Tibial nerve (tissue), 4 donors: ENCODE results near the gene VARS2. TPM values are rescaled to one million over a fixed set of nuclear protein-coding genes. Genes with fewer than 3 reads are reported as not detected.

Experiments
- DNase-seq, 2 donors: peaks; one replicate each; pipeline ENCODE4 v3.0.0-alpha.2; 2019; ENCODE audit warnings: low spot score in 2 of 2
- H3K27ac ChIP-seq, 4 donors: fragments of 200-600 bp; sonication (generic) in 3 of 4; one replicate each; pipeline ENCODE4 v1.5.1; 2017 to 2019; ENCODE audit warnings: mild to moderate bottlenecking in 1 of 4
- H3K27me3 ChIP-seq, 2 donors: fragments of 200-600 bp; sonication (generic) in 1 of 2; one replicate each; pipeline versions ENCODE4 v1.5.1 to v1.6.0; 2017 to 2019
- H3K36me3 ChIP-seq, 3 donors: fragments of 200-600 bp; sonication (generic); one replicate each; pipeline ENCODE4 v1.5.1; 2018 to 2019
- H3K4me1 ChIP-seq, 4 donors: fragments of 200-600 bp; sonication (generic) in 3 of 4; one replicate each; pipeline ENCODE4 v1.5.1; 2017 to 2019
- H3K4me3 ChIP-seq, 4 donors: fragments of 200-600 bp; sonication (generic) in 3 of 4; one replicate each; pipeline ENCODE4 v1.5.1; 2017 to 2019; ENCODE audit warnings: mild to moderate bottlenecking in 1 of 4, moderate library complexity in 1 of 4
- H3K9me3 ChIP-seq, 4 donors: fragments of 200-600 bp; sonication (generic) in 3 of 4; one replicate each; pipeline ENCODE4 v1.5.1; 2017 to 2019
- CTCF ChIP-seq, 5 experiments: fragments of 200-600 bp in 3 of 5; fragments of 450-650 bp in 2 of 5; sonication (generic) in 3 of 5; IDR thresholded peaks; one replicate each; pipeline ENCODE4 v1.5.1; 2016 to 2019; ENCODE audit warnings: antibody characterized with exemption in 5 of 5, mild to moderate bottlenecking in 3 of 5, moderate library complexity in 2 of 5
- EP300 ChIP-seq, 2 donors: sonication (generic); formaldehyde crosslinking; IDR thresholded peaks; one replicate each; pipeline ENCODE4 v1.6.1; 2017; ENCODE audit warnings: antibody characterized with exemption in 2 of 2, mild to moderate bottlenecking in 1 of 2
- POLR2A ChIP-seq, 2 donors: fragments of 450-650 bp; IDR thresholded peaks; one replicate each; pipeline ENCODE4 v1.6.1; 2017; ENCODE audit warnings: antibody characterized with exemption in 2 of 2, mild to moderate bottlenecking in 2 of 2, moderate library complexity in 2 of 2
- WGBS, 2 donors: methylation state at CpG; one replicate each; pipeline ENCODE4 v1.1.5; 2018; 5-methylcytosine and 5-hydroxymethylcytosine counted together
- total RNA-seq, 4 donors: library from RNA; depleted of rRNA; stranded (reverse); fragments of >200 nt; gene quantifications; one replicate each; pipeline ENCODE4 v1.1.0, GENCODE V29; 2016

Gene VARS2
- total RNA-seq, 4 donors from 2014 or later = 22.6 to 26.2 (median 24.7) TPM

DNA sequence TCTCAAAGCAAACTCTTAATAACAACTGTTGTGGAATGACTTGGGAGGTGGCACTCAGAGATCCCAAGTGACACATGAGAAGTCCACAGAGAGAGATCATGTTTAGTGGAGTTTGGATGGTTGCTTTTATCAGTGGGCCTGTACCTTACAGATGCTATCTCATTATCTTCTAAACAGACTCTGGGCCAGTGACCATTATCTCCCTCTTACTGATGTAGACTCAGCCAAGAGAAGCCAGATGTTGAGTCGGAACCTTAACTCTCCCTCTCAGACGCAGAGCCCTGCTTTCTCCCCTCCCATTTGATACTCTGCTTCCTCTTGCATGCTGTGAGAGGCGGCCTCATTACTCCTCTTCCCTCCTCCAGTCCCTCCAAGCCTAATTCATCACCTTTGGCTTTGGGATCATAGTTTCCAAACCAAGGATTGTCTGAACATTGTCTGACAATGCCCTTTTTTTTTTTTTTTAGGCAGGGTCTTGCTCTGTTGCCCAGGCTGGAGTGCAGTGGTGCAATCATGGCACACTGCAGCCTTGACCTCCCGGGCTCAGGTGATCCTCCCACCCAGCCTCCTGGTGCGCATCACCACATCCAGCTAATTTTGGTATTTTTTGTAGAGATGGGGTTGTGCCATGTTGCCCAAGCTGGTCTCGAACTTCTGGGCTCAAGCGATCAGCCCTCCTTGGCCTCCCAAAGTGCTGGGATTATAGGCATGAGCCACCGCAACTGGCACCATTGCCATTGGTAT, 34.2 kb upstream of the VARS2 start:
- no peaks in the 10 kb centered on the region for H3K36me3 ChIP-seq
- H3K9me3 ChIP-seq = no peaks in the 10 kb centered on the region
- H3K27ac ChIP-seq = peak overlapping the region in 1 of 4 donors; percentile 98
- TF ChIP-seq POLR2A (IDR thresholded peaks at IDR 0.05) (no peak), EP300 (IDR thresholded peaks at IDR 0.05) (no peak), CTCF (IDR thresholded peaks at IDR 0.05) (no peak)
- H3K27me3 ChIP-seq = no peaks in the 10 kb centered on the region
- 73 to 86% methylated on average over 8 of the region's 8 CpGs for WGBS, 2 donors
- peaks cover 0 to 52% (median 27%) of the 10 kb centered on the region in 4 donors for H3K4me1 ChIP-seq
- no peak for DNase-seq
- no peak overlapping the region for H3K4me3 ChIP-seq

- Histone ChIP-seq H3K27me3 (no peaks in the 10 kb centered on the region), H3K27ac (peak overlapping the region in 3 of 4 donors; percentile 32 to 98 (median 91)), H3K4me1 (peaks cover 0 to 60% (median 34%) of the 10 kb centered on the region in 4 donors), H3K9me3 (no peaks in the 10 kb centered on the region), H3K36me3 (no peaks in the 10 kb centered on the region), H3K4me3 (no peak overlapping the region)
- TF ChIP-seq EP300 (IDR thresholded peaks at IDR 0.05) = no peak
- TF ChIP-seq CTCF (IDR thresholded peaks at IDR 0.05) = no peak
- WGBS, 2 donors = 42 to 66% methylated on average over 16 of the region's 16 CpGs
- DNase-seq = no peak
Observed at GRCh38 chr6:30880698-30881252, 33.3 kb upstream of the VARS2 start.

GRCh38 chr6:30881392-30882203, 32.4 kb upstream of the VARS2 start:
- no peak for DNase-seq
- Histone ChIP-seq H3K27ac (peak overlapping the region in 3 of 4 donors; percentile 91 to 98 (median 96)), H3K36me3 (no peaks in the 10 kb centered on the region), H3K9me3 (no peaks in the 10 kb centered on the region), H3K4me1 (peaks cover 0 to 60% (median 39%) of the 10 kb centered on the region in 4 donors), H3K4me3 (no peak overlapping the region), H3K27me3 (no peaks in the 10 kb centered on the region)
- TF ChIP-seq CTCF (IDR thresholded peaks at IDR 0.05) (no peak), EP300 (IDR thresholded peaks at IDR 0.05) (no peak), POLR2A (IDR thresholded peaks at IDR 0.05) (no peak)
- 70 to 71% methylated on average over 14 of the region's 14 CpGs for WGBS, 2 donors

GRCh38 chr6:30882204-30882758, 31.8 kb upstream of the VARS2 start:
- no peak for DNase-seq
- Histone ChIP-seq H3K4me3 (no peak overlapping the region), H3K4me1 (peaks cover 0 to 58% (median 42%) of the 10 kb centered on the region in 4 donors), H3K9me3 (no peaks in the 10 kb centered on the region), H3K36me3 (no peaks in the 10 kb centered on the region), H3K27ac (peak overlapping the region; percentile 87 to 98 (median 94)), H3K27me3 (no peaks in the 10 kb centered on the region)
- 49 to 63% methylated on average over 4 to 8 of the region's 8 CpGs for WGBS, 2 donors
- TF ChIP-seq CTCF (IDR thresholded peaks at IDR 0.05) (no peak), POLR2A (IDR thresholded peaks at IDR 0.05) (no peak), EP300 (IDR thresholded peaks at IDR 0.05) (no peak)
